ENCODE data around the gene PSMB10. TPM values are rescaled to one million over a fixed set of nuclear protein-coding genes. Genes with fewer than 3 reads are reported as not detected.

Gene PSMB10
- total and polyA plus RNA-seq, 2 donors (not counting 3 experiments of a cell fraction or from before 2014, with no cell fraction given): 40.8 to 54.7 TPM

GRCh38 chr16:67926181-67926750 is 10.4 kb downstream of the PSMB10 start:
- Histone ChIP-seq H3K9me3 (replicated peaks; ENCODE audit: control insufficient read depth, insufficient read depth, low read length) (no peaks in the 10 kb centered on the region), H3K4me1 (ENCODE audit: control insufficient read depth, extremely low read depth, insufficient read depth, low read length) (peaks cover 10% of the 10 kb centered on the region), H2AFZ (ENCODE audit: low read depth, low read length) (no peak overlapping the region), H3K9me1 (replicated peaks; ENCODE audit: control insufficient read depth, extremely low read depth, insufficient read depth, low read length) (no peaks in the 10 kb centered on the region), H3K9ac (replicated peaks; ENCODE audit: extremely low read depth, insufficient read depth, low read length) (peak overlapping the region; percentile 35), H3K4me2 (ENCODE audit: insufficient read depth, low read length) (no peak overlapping the region), H3K36me3 (ENCODE audit: control insufficient read depth in 2 of 2, extremely low read depth in 1 of 2, insufficient read depth in 2 of 2, low read length in 2 of 2) (peaks cover 0 to 16% of the 10 kb centered on the region in 2 experiments), H3K27ac (ENCODE audit: insufficient read depth, low read depth, low read length) (peak overlapping the region; percentile 35), H3K27me3 (ENCODE audit: control insufficient read depth in 2 of 2, insufficient read depth in 2 of 2, low read length in 2 of 2) (no peaks in the 10 kb centered on the region), H4K20me1 (replicated peaks; ENCODE audit: control insufficient read depth, extremely low read depth, insufficient read depth, low read length) (no peaks in the 10 kb centered on the region), H3K4me3 (replicated peaks in 1 of 3; ENCODE audit: insufficient read depth in 1 of 3, low read depth in 1 of 3, low read length in 3 of 3) (no peak overlapping the region), H3K79me2 (ENCODE audit: control insufficient read depth, insufficient read depth, low read length) (no peaks in the 10 kb centered on the region)
- no TSS peak for BruUV-seq (replicated peaks)
- DNase-seq (ENCODE audit: low read depth, low spot score) (peak; percentile 79), FAIRE-seq (peak; percentile 75)
- CTCF ChIA-PET: interaction anchor here (0.6 to 6.1 kb wide), 17 partner anchors 9 to 405 kb away, joined by 3 to 106 read pairs (median 5); partner anchors contain the start of gene NRN1L
- dilution Hi-C loops (cut with MboI; ENCODE audit: extremely low pct_ligation_motif_present, low sequenced_read_pairs): no loop called here
- intact Hi-C loops (cut with micrococcal nuclease): loop anchor here (10.0 kb wide), 1 partner anchor 401 kb away; the partner anchor contains the start of gene RIPOR1
- TF ChIP-seq, protein P1, sequence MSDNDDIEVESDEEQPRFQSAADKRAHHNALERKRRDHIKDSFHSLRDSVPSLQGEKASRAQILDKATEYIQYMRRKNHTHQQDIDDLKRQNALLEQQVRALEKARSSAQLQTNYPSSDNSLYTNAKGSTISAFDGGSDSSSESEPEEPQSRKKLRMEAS (IDR thresholded peaks at IDR 0.05; ENCODE audit: insufficient read depth, insufficient read length): no peak
- TF ChIP-seq GATA2 (IDR thresholded peaks at IDR 0.05; ENCODE audit: insufficient read depth, insufficient read length, low read depth, low read length) (no peak), MYC (IDR thresholded peaks at IDR 0.05; ENCODE audit: low read depth, low read length) (no peak), JUN (IDR thresholded peaks at IDR 0.05; ENCODE audit: borderline replicate concordance, insufficient read depth, insufficient read length, low read depth) (no peak), POLR2A (IDR thresholded peaks at IDR 0.05; ENCODE audit: low read depth, low read length) (no peak), POLR2AphosphoS5 (IDR thresholded peaks at IDR 0.05; ENCODE audit: insufficient read depth, low read depth, low read length) (no peak), FOS (IDR thresholded peaks at IDR 0.05; ENCODE audit: borderline replicate concordance, insufficient read depth, low read length) (no peak), EZH2 (IDR thresholded peaks at IDR 0.05; ENCODE audit: borderline replicate concordance, low read depth, low read length, severe bottlenecking) (no peak)
- TF ChIP-seq, protein P2, sequence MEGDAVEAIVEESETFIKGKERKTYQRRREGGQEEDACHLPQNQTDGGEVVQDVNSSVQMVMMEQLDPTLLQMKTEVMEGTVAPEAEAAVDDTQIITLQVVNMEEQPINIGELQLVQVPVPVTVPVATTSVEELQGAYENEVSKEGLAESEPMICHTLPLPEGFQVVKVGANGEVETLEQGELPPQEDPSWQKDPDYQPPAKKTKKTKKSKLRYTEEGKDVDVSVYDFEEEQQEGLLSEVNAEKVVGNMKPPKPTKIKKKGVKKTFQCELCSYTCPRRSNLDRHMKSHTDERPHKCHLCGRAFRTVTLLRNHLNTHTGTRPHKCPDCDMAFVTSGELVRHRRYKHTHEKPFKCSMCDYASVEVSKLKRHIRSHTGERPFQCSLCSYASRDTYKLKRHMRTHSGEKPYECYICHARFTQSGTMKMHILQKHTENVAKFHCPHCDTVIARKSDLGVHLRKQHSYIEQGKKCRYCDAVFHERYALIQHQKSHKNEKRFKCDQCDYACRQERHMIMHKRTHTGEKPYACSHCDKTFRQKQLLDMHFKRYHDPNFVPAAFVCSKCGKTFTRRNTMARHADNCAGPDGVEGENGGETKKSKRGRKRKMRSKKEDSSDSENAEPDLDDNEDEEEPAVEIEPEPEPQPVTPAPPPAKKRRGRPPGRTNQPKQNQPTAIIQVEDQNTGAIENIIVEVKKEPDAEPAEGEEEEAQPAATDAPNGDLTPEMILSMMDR (IDR thresholded peaks at IDR 0.05; ENCODE audit: extremely low read depth in 1 of 2, insufficient read depth in 1 of 2, low read depth in 1 of 2, low read length in 2 of 2): peak; percentile 13 to 17
- POLR2A ChIA-PET: no interaction called here

Data from endothelial cell of umbilical vein (primary cell).